KBM-7 (cell line): Measurements from ENCODE around the gene TUBGCP6.

Experiments
- DNase-seq: peaks from one replicate; pipeline ENCODE4 v3.0.0-alpha.2; 2015
- in situ Hi-C: fragments of 300-500 bp; cut with MboI; formaldehyde crosslinking; loops from 2 replicates; pipeline ENCODE4 v1.14.3; 2020; ENCODE audit warnings: low sequenced_read_pairs, low pct_unique_long_range_greater_than_20kb, mixed read lengths

Gene TUBGCP6

GRCh38 chr22:50255607-50256006 lies 10.8 kb upstream of the TUBGCP6 start:
- in situ Hi-C loops: no loop called here
- no peak for DNase-seq

DNA sequence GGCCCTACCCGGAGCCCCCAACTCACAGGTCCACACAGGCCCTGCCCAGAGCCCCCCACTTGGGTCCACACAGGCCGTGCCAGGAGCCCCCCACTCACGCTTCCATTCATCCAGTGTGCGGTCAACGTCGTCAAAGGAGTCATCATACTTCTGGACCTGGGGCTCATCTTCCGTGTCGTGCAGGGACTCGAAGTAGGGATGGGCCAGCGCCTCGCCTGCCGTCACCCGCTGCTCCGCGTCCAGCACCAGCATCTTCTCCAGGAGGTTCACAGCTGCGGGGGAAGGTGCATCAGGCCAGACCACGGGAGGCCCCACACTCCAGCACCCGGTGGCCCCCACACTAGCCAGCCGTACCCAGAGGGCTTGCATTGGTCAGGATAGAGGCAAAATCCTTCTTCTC lies 10.3 kb upstream of the TUBGCP6 start:
- no peak for DNase-seq
- in situ Hi-C loops: no loop called here

GRCh38 chr22:50253941-50254340 lies 9.1 kb upstream of the TUBGCP6 start:
- in situ Hi-C loops: no loop called here
- DNase-seq: no peak

GRCh38 chr22:50253046-50253915 lies 8.5 kb upstream of the TUBGCP6 start:
- in situ Hi-C loops: no loop called here
- no peak for DNase-seq

DNA sequence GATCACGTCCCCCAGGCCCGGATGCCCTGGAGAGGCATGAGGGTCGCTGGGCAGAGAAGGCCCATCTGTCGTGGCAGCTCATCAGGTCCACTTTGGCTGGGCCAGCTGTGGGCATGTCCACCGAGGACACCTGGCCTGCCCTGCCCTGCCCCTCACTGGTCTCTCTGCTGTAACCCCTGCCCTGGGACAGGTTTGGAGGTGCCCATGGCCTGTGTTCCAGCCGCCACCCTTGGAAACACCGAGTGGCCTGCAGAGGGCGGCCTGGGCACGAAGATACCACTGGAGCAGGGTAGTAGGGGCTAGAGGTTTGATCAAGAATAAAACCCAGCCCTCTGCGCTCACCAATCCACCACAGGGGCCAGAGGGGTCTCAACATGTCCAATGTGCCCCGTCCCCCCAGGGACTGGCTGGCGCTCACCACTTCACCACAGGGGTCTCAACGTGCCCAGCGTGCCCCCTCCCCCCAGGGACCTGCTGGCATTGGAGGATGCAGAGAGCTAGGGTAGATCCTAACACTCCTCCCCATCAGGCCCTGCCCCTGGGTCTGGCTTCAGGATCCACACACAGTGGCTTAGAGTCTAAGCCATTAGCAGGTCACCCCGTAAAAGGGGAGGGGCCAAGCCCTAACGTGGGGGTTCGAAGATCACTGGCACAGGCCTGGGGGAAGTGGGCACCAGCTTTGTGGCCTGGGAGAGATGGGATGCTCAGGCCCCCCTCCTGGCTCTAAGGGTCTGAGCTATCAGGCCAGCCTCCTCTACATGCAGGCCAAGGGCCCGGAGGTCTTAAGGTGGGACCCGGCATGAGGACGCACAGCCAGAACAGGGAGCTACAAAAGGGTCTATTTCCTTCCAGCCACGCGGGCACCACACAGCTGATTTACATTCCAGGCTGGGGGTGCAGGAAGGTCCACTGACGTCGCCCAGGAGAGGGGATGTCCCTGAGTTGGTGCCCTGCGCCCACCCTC lies 7.5 kb upstream of the TUBGCP6 start:
- peak; percentile 75 for DNase-seq
- in situ Hi-C loops: no loop called here

DNA sequence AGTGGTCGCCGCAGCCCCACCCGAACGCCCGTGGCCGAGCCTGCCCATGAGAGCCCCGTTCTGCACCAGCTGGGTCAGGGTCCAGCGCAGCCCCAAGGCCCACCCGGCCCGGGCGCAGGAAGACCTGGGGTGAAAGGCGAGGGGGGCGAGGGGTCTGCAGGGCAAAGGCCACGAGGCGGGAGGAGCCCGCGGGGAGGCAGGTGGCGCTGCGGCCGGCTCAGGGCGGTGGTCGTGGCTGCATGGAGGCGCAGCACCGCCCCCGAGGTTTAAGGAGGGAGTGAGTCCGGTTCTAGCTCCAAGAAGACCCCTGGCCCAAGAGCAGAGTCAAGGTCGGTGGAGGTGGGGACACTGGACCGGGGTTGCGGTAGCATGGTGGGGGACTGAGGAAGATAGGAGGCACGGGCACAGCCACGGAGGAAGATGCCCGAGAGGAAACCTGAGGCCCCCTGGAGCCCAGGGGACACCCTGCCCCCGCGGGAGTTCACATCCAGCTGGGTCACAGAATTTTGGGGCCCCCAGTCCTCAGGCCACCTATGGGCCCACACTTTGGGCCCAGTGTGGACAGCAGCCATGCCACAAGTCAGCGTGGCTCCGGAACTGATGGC lies 6.8 kb upstream of the TUBGCP6 start:
- no peak for DNase-seq
- in situ Hi-C loops: no loop called here

DNA sequence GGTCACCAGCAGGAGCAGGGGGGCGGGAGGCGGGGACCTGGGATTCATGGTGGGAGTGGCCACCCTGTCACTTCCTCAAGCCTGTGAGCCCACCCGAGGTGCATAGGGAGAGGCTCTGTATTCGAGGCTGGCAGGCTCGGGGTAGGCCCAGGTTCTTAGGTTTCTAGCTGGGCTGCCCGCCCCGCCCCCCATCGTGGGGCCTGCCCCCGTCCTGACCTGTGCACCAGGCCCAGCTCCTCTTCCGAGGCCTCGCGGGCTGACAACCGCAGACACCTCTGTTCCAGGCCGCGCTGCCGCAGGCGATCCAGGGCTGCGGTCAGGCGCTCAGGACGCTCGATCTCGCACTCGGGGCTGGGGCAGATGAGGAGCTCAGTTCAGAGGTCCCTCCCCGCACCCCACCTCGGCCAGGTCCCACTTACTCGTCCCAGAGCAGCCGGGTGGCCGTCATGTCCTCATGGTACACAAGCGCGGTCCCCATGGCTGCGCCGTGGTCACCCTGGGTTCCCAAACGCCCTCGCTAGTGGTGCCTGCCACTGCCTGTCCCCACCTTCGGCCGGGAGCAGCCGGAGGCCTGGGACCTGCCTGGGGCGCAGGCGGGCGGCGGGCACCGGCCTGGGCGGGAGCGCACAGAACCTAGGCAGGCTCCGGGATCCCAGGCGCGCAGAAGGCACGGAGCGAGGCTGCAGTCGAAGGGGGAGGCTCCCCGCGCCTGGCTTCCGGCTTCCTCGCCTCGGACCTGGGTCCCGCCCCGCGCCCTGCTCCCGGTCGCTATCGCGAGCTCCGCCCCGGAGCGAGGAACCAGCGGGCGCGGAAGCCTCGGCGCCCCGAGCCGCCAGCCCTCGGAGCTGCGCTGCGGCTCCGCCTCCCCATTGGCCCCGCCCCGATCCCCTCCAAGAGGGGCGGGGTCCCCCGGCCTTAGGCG lies 6.0 kb upstream of the TUBGCP6 start, which contains the start of gene HDAC10:
HDAC10 (minus strand) TSS at position 711 of the 922 bp plus-strand sequence; CDS start at position 478, 233 bp downstream.
- in situ Hi-C loops: no loop called here
- peak; percentile 83 for DNase-seq

DNA sequence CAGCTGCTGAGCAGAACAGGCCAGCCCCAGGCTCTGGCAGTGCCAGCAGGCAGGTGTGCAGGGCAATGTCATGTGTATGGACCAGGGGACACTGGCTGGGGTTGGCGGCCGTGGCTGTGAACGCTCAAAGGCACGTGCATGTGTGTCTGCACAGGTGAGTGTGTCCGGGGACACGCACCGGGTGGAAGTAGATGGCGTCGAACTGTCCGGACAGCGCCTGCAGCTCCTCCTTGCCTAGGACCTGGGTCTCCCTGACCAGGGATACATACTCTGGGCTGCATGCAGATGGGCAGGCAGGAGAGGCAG lies 5.4 kb upstream of the TUBGCP6 start:
- in situ Hi-C loops: no loop called here

GRCh38 chr22:50249341-50250248 lies 4.8 kb upstream of the TUBGCP6 start:
- in situ Hi-C loops: no loop called here

More for the DNA sequence above, 5.4 kb upstream of the TUBGCP6 start:
- no peak for DNase-seq

DNA sequence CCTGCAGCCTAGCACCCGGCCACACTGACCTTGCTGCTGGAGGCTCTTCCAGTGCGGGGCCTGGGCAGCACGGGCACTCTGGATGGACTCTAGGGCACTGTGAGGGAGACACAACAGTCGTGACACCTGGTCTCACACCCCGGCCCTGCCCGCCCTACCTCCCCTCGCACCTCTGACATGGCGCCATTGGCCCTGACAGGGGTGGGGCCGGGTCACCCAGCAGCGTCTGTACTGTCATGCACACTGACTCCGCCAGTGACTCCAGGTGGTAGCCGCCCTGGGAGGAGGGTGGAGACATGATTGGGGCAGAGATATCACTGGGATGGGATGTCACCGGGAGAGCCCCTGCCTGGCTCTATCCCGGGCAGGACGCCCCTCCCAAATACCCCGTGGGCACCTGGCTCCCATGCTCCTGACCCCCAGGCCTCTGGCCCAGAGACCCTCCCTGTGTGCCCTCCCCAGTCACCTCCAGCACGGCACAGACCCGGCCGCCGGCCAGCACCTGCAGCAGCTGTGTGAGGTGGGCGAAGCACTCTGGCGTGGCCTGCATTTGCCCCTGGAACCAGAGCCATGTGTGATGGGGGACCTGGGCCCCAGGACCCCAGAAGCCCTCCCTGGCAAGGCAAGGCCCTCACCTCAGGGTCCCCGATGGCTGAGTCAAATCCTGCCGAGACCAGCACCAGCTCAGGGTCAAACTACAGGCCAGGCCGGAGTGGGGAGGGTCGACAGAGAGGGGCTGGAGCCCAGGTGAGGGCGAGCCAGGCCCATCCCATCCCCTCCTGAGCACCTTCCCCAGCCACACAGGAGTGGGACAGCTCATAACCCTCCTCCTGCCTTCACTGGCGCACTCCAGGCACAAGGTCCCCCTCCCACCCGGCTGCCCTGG lies 3.6 kb upstream of the TUBGCP6 start:
- no peak for DNase-seq
- in situ Hi-C loops: no loop called here

More at GRCh38 chr22:50249341-50250248, 4.8 kb upstream of the TUBGCP6 start:
- DNase-seq: no peak

DNA sequence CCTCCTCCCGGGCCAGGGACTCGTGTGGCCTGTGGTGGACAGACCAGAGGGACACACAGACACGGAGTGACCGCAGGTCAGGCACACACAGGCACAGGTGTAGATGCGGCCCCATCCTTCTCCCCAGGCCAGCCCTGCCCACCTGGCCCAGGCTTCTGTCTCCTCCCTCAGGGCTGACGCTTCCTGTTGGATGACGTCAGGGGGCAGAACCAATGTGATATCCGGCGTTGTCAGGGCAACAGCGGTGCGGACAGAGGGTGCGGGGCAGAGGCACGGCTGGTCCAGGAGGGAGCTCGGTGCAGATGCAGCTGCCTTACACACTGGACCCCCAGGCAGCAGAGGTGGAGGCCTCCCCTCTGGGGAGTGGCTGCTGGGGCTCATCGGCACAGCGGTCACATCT lies 2.9 kb upstream of the TUBGCP6 start:
- DNase-seq: no peak
- in situ Hi-C loops: no loop called here

GRCh38 chr22:50246242-50247175 lies 1.7 kb upstream of the TUBGCP6 start:
- in situ Hi-C loops: no loop called here
- no peak for DNase-seq

DNA sequence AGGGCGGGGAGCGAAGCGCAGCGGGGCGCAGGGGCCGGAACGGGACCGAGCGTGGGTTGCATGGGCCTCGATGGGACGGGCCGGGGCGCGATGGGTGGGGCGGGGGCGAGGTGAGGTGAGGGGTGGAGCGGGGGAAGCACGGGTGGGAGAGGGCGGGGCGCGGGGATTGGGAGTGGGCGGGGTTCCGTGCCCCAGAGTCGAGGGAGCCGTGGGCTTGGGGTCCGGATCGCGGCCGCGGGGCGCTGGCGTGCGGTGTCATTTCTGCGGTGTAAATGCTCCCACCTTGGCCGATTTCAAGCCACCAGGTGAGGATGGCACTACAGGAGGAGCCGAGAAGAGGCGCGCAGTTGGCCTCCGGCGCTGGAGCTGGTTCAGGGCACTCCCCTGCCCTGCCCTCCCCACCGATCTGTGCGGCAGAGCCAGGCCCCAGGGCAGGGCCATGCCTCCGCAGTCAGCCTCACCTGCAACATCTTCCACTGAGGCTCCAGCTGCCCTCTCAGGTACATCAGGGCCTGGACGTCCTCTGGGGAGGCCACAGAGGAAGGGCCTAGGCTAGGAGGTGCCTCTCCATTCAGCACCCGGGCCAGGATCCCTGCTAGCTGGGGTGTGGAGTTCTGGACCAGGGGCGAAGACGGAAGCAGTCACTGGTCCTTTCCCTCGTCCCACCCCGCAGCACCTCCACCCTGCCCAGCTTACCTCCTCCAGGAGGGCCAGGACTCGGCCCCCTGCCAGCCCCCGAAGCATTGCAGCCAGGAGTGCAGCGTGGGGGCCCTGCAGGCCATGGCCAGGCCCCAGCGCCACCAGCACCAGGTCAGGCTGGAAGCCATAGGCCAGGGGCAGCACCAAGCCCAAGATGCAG lies 620 bp upstream of the TUBGCP6 start:
- in situ Hi-C loops: no loop called here
- no peak for DNase-seq

GRCh38 chr22:50243685-50244419 lies 971 bp downstream of the TUBGCP6 start:
- in situ Hi-C loops: no loop called here
- DNase-seq: no peak
